HG03060 (cell line): ENCODE measurements around the gene AKR1E2.

Source experiments
- ATAC-seq: cut with Tn5 transposase; IDR thresholded peaks from one replicate; pipeline ENCODE4 v1.9.1; 2021; ENCODE audit warnings: low read depth, moderate number of reproducible peaks; ENCODE audit not compliant: unreplicated experiment

The AKR1E2 gene

DNA sequence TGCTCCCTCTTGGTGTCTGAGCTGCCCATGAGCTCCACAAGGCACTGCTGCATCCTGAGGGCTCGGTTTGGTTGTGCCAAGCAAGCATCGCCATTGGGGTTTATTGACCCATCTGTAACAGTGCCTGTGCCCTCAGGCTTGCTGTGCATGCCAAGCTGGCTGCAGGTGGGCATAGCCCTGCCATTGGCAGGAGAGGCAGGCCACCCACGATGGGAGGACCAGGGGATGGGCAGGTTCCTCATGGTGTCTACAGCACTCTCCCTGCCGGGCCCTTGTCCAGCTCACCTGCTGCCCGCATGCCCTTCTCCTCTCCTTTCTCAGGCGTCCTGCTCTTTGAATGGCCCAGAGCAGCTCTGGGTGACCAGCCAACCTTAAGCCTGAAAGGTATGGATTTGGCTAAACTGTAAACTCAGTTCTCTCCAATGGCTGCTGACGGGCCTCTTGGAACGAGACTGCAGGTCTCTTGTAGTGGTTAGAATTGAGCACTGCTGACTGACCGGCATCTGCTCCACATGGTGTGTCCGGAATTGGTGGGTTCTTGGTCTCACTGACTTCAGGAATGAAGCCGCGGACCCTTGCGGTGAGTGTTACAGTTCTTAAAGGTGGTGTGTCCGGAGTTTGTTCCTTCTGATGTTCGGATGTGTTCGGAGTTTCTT lies 17.6 kb downstream of the AKR1E2 start:
- ATAC-seq = no peak

DNA sequence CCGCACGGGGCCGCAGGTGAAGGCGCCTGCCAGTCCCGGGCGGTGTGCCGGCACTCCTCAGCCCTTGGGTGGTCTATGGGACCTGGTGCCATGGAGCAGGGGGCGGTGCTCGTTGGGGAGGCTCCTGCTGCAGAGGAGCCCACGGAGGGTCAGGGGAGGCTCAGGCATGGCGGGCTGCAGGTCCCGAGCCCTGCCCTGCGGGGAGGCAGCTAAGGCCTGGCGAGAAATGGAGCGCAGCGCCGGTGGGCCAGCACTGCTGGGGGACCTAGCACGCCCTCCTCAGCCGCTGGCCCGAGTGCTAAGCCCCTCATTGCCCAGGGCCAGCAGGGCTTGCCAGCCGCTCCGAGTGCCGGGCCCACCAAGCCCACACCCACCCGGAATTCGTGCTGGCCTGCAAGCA lies 18.9 kb downstream of the AKR1E2 start:
- ATAC-seq = no peak

GRCh38 chr10:4845766-4846165 lies 19.8 kb downstream of the AKR1E2 start:
- no peak for ATAC-seq

- ATAC-seq = no peak
Observed at GRCh38 chr10:4846775-4847174, 20.8 kb downstream of the AKR1E2 start.

GRCh38 chr10:4847561-4848355 lies 21.8 kb downstream of the AKR1E2 start:
- no peak for ATAC-seq

DNA sequence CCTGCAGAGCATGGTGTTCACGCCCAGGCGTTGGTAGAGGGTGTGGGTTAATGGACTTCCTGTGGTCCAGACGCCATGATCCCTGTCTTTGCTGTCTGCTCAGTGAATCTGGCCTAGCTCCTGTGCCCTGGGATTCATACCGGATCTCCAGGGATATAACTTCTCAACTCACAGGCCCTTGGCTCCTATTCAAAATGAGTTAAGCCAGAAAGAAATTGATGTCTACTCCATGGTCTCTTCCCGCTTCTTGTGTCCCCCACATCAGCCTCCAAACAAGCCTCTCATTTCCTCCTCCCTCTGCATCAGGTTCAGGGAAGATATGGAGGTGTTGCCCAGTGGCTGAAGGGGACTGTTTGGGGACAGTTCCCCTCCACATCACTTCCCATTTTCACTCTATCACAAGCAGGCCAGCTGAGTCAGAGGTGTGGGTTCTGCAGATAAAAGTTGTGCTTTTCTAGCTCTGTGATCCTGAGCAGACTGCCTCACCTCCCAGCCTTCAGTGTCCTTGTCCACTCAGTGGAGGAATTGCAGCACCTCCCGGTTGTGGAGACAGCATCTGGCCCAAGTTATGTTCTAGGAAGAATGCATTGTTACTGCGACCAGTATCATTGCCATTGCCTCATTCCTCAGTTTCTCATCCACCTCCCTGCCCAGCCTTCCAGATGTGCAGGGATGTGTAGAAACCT lies 22.5 kb downstream of the AKR1E2 start:
- ATAC-seq = no peak

GRCh38 chr10:4849042-4849402 lies 23.0 kb downstream of the AKR1E2 start:
- no peak for ATAC-seq

DNA sequence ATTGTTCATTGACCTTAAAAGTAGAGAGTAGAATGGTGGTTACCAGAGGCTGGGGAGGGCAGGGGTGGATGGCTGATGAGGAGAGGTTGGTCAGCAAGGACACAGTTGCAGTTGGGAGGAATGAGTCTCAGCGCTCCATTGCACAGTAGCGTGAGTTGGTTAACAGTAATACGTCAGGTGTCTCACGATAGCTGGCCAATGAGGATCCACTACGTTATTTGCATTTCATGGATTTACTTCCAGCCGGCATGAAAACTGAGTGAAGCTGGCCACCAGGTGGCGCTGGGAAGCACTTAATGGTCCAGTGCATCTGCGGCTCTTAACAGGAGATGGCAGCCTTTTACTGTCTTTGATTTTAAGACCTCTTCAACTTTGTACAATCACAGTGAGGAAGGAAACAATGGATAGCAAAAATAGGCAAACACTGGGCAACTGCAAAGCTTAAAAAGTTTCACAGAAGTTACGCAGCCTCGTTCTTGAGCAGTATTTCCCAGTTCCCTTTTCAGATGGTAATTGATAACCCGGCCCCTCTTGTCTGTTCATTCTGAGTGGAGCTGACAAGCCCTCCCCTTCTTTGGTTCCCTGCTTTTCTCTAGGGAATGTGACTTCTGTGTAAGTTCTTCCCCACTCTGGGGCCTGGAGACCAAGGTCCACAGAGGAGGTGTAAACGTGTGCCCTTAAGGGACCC lies 23.7 kb downstream of the AKR1E2 start:
- ATAC-seq = peak; percentile 91

- no peak for ATAC-seq
Observed at GRCh38 chr10:4850397-4850796, 24.4 kb downstream of the AKR1E2 start.

DNA sequence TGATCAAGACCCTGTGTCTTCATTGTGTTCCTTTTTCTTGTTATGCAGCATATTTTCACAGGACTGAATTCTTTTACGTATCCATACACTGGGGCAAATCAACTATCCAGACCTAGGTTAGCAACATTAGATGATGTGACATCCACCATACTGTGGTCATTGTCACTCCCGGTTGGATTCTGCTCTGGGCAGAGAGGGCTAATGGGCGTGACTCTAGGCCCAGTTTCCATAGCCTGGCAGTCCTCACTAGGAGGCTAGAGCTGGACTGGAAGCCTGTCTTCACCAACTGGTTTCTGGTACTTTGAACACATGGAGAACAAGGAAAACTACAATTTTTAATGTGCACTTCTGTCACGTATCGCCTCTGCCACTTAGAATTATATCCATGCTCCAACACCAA lies 25.2 kb downstream of the AKR1E2 start:
- no peak for ATAC-seq

GRCh38 chr10:4851846-4852245 lies 25.8 kb downstream of the AKR1E2 start:
- no peak for ATAC-seq

DNA sequence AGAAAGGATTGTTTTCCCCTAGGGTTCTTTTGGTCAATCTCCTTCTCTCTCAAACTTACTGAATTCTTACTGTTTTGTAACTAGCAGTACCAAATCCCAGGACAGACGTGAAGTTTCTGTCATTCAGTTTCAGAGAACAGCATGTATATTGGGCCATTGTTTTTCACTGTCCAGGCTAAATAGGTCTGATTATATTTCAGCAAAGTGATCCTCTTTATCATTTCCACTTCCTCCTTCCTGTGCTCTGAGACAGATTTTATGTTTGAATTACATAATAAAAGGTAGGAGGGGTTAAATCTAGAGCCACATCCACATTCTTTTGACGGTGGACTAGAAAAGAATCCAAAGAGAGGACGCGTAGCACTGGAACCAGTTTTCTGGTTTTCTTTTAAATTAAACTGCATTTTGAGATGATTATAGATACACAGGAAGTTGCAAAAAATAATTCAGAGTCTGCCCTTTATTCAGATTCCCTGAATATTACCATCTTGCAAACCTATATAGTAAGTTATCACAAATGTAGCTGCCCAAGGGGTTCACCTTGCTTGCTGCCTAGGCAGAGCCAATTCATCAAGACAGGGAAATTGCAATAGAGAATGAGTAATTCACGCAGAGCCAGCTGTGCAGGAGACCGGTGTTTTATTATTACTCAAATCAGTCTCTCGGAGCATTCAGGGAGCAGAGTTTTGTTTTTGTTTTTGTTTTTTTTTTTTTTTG lies 40.1 kb downstream of the AKR1E2 start:
- ATAC-seq = no peak

GRCh38 chr10:4867109-4867519 lies 41.1 kb downstream of the AKR1E2 start:
- ATAC-seq = no peak

DNA sequence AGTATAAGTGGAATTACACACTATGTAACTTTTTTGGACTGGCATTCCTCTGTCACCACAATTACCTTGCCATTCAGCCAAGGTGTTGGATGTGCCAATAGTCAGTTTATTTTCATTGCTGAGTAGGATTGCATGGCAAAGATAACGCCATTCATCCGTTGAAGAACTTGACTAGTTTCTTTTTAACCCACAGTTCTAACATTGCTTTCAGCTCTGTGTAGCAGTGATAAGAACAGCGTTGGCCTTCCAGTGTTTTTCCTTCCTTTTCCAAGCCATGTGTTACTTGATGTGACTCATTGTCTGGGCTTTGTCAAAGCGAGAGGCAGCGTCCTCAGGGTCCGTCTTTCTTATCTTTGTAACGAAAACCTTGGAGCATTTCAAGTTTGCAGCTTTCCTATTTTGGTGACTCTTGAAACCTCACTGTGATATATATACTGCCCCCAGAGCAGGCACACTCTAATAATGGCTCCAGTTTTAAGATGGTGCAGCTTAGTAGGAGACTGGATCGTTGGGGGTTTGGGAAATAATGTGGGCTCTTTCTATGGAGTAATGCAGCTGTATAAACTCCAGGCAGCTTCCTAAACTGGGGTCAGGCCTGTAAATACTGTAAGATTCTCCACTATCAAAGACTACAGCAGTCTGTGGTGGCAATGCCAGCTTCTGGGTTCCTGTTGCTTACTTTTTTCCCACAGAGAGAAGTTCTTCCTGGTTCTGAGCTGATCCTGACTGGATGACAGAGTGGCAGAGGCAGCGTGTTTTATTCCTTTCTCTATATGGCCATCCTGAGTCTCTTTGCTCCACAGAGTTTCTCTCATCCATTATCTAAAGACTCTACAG lies 41.7 kb downstream of the AKR1E2 start:
- no peak for ATAC-seq

DNA sequence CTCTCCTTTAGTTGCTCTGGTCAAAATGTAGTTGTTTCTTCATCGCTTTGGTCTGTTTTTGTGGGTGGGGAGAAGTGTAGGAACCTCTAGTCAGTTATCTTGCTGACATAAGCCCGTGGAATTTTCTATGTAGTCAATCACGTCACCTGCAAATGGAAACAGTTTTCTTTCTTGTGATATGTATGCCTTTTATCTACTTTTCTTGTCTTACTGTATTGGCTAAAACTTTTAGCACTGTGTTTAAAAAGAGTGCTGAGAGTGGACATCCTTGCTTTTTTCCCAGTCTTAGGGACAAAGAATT lies 42.3 kb downstream of the AKR1E2 start:
- no peak for ATAC-seq

DNA sequence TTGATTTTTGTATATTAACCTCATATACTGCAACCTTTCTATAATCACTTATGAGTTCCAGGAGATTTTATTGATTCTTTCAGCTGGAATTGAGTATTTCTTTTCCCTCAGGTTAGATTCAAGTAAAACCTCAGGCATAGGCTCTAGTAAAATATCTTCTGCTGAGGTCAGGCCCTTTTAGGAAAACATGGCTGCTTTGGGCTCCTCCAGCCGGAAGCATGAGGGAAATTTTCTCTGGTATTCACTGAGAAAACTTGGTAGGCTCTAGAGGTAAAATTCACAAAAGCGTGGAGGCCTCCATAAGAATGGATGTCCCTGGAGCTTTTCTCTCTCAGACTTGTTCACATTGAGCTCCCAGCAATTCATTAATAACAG lies 56.7 kb downstream of the AKR1E2 start:
- ATAC-seq = no peak

DNA sequence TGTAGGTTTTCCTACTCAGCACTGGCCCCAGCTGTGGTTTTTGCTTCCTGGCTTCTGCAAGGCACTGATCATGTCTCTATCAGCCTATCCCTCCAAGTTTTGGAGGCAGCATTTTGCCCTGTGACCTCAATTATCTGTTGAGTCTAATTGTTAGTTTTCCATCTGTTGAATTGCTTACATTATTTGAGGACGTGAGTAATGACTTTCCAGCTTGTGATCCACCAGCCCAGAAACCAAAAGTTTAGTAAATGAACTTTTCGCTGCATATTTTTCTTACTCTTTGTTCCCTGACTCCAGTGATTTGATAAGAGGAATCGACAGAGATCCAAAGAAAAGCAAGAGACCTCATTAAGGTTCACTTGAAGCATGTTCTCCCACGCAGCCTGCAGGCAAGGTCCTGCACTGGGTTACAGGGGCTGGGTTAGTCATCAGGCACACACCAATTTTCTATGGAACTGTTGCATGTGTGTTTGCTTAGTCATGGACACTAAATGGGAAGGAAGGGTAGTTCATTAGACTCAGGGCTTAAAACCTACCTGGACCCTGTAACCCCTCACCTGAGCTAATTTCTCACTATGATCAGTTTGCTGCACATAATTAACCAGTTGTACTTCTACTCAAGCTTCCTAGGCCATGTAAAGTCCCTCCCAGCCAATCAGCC lies 57.2 kb downstream of the AKR1E2 start:
- no peak for ATAC-seq

- no peak for ATAC-seq
Observed at GRCh38 chr10:4885162-4885561, 59.2 kb downstream of the AKR1E2 start.

GRCh38 chr10:4887501-4887900 lies 61.5 kb downstream of the AKR1E2 start:
- ATAC-seq = no peak
